GM12878 (cell line): ENCODE data around the gene IP6K3. TPM values are rescaled to one million over a fixed set of nuclear protein-coding genes. Genes with fewer than 3 reads are reported as not detected.

Experiments used
- ATAC-seq: fragments of 200-7000 bp; cut with Tn5 transposase; 3 replicates; pipeline ENCODE4 v1.9.1; 2020; ENCODE audit warnings: mild to moderate bottlenecking, moderate library complexity
- BruUV-seq: library from RNA; stranded (reverse); fragments of 400-500 nt; replicated peaks from 2 replicates; lab custom pipeline; 2021; lab: Mats Ljungman, UMichigan
- CTCF ChIA-PET: fragments of 300-600 bp; sonication (Branson Sonifier 250); formaldehyde crosslinking; extraction: SDS; loops from one replicate; lab custom pipeline; 2021; ENCODE audit warnings: inconsistent platforms; lab: Yijun Ruan, JAX
- POLR2A ChIA-PET: fragments of 350-600 bp; formaldehyde crosslinking; extraction: SDS; loops from one replicate; lab custom pipeline; 2021; ENCODE audit warnings: inconsistent platforms; lab: Charles Lee
- RAD21 ChIA-PET: fragments of 300-600 bp; sonication (Branson Sonifier 250); formaldehyde crosslinking; loops from one replicate; lab custom pipeline; 2023; ENCODE audit warnings: antibody characterized with exemption; ENCODE audit not compliant: unreplicated experiment; lab: Charles Lee
- SMC1A ChIA-PET: fragments of 300-600 bp; sonication (Branson Sonifier 250); formaldehyde crosslinking; loops from one replicate; lab custom pipeline; 2023; ENCODE audit not compliant: unreplicated experiment, uncharacterized antibody; lab: Charles Lee
- DNase-seq: peaks from one replicate; pipeline ENCODE4 v3.0.0-alpha.2; 2011; ENCODE audit warnings: low read depth, low spot score
- FAIRE-seq: peaks from 3 replicates; lab custom pipeline; 2011; peaks lifted over from hg19 to GRCh38; lab: Jason Lieb, UNC
- H2AFZ ChIP-seq: 2 replicates; pipeline ENCODE4 v1.6.0; 2011; ENCODE audit warnings: low read depth, low read length, control low read depth; ENCODE audit not compliant: control insufficient read depth
- H3K27ac ChIP-seq: 2 replicates; pipeline ENCODE4 v1.5.1; 2011; ENCODE audit warnings: control low read depth; ENCODE audit not compliant: control insufficient read depth, insufficient read depth
- H3K27me3 ChIP-seq, 2 experiments: replicated peaks in 1 of 2; 2 replicates each; pipeline versions ENCODE4 v1.6.0 to v1.6.1; 2011; ENCODE audit warnings: low read length in 1 of 2; ENCODE audit not compliant: control insufficient read depth in 2 of 2, insufficient read depth in 2 of 2
- H3K36me3 ChIP-seq, 2 experiments: 2 replicates each; pipeline ENCODE4 v1.5.1; 2011; ENCODE audit warnings: low read length in 1 of 2; ENCODE audit not compliant: control insufficient read depth in 2 of 2, insufficient read depth in 2 of 2
- H3K4me1 ChIP-seq: 2 replicates; pipeline ENCODE4 v1.6.1; 2011; ENCODE audit warnings: mild to moderate bottlenecking, low read length, moderate library complexity, mixed read lengths; ENCODE audit not compliant: control insufficient read depth, insufficient read depth
- H3K4me2 ChIP-seq: 2 replicates; pipeline ENCODE4 v1.6.0; 2011; ENCODE audit warnings: control low read depth; ENCODE audit not compliant: control insufficient read depth, insufficient read depth
- H3K4me3 ChIP-seq: fragments of 200-600 bp; sonication (generic); 2 replicates; pipeline ENCODE4 v1.5.1; 2016
- H3K79me2 ChIP-seq: 2 replicates; pipeline ENCODE4 v1.6.0; 2011; ENCODE audit warnings: low read length; ENCODE audit not compliant: control insufficient read depth, insufficient read depth
- H3K9ac ChIP-seq: 2 replicates; pipeline ENCODE4 v1.8.0; 2011; ENCODE audit warnings: low read length, control low read depth, mixed read lengths; ENCODE audit not compliant: control insufficient read depth, insufficient read depth
- H3K9me3 ChIP-seq: replicated peaks from 3 replicates; pipeline ENCODE4 v1.5.1; 2011; ENCODE audit warnings: mild to moderate bottlenecking, low read length; ENCODE audit not compliant: control insufficient read depth, insufficient read depth
- H4K20me1 ChIP-seq: 2 replicates; pipeline ENCODE4 v1.6.0; 2011; ENCODE audit not compliant: control insufficient read depth, insufficient read depth
- MEF2B ChIP-seq: fragments of 450-650 bp; IDR thresholded peaks from 2 replicates; pipeline ENCODE4 v1.6.1; 2018; ENCODE audit warnings: mild to moderate bottlenecking, moderate library complexity; ENCODE audit not compliant: partially characterized antibody, poor library complexity, severe bottlenecking
- NBN ChIP-seq: fragments of 450-650 bp; IDR thresholded peaks from 2 replicates; pipeline ENCODE4 v1.6.1; 2016
- WGBS: methylation state at CpG from one replicate; pipeline ENCODE4 v1.1.6; 2016; ENCODE audit warnings: low lambda C conversion rate; ENCODE audit not compliant: insufficient replicate concordance, insufficient coverage; ENCODE audit errors: missing lambda C conversion rate; 5-methylcytosine and 5-hydroxymethylcytosine counted together
- in situ Hi-C: fragments of 300-500 bp; cut with MboI; formaldehyde crosslinking; loops from 9 replicates; pipeline ENCODE4 v1.14.3; 2018; ENCODE audit warnings: mixed read lengths
- intact Hi-C: fragments of 100-400 bp; cut with micrococcal nuclease; formaldehyde crosslinking; loops from one replicate; pipeline ENCODE4 v1.14.2; 2022; ENCODE audit not compliant: unreplicated experiment
- polyA plus RNA-seq, 11 experiments: library from polyadenylated mRNA; depleted of rRNA in 4 of 11; unstranded in 6 of 11; stranded (reverse) in 5 of 11; fragments of >200 nt; fragmentation: Nextera tagmentation in 4 of 11; fragmentation: Illumina TruSeq in 1 of 11; extraction: Ambion mirVana in 4 of 11; extraction: Trizol in 1 of 11; gene quantifications; 1 replicate in 1 of 11; 2 replicates in 10 of 11; pipeline versions ENCODE4 v1.2.1 to v1.2.3, GENCODE V29; 2011 to 2016; ENCODE audit warnings: inconsistent platforms in 2 of 11, missing spikeins in 2 of 11, low read depth in 1 of 11
- total RNA-seq, 4 experiments: library from RNA; depleted of rRNA in 3 of 4; stranded (reverse); fragments of >200 nt in 3 of 4; fragmentation: Illumina TruSeq in 1 of 4; extraction: Trizol in 1 of 4; gene quantifications; 2 replicates each; pipeline versions ENCODE4 v1.2.1 to v1.2.3, GENCODE V29; 2013 to 2021
- TF ChIP-seq, protein P1 (sequence below): IDR thresholded peaks from 2 replicates; pipeline ENCODE4 v1.6.1; 2011; ENCODE audit warnings: low read depth, mild to moderate bottlenecking, low read length, moderate library complexity, borderline replicate concordance; ENCODE audit errors: extremely low read depth

The IP6K3 gene
- total and polyA plus RNA-seq, 10 of the 15 experiments (the other 5 are each of a cell fraction or from before 2014, with no cell fraction given), result 0.02 to 0.15 (median 0.09) TPM; not detected in 7

DNA sequence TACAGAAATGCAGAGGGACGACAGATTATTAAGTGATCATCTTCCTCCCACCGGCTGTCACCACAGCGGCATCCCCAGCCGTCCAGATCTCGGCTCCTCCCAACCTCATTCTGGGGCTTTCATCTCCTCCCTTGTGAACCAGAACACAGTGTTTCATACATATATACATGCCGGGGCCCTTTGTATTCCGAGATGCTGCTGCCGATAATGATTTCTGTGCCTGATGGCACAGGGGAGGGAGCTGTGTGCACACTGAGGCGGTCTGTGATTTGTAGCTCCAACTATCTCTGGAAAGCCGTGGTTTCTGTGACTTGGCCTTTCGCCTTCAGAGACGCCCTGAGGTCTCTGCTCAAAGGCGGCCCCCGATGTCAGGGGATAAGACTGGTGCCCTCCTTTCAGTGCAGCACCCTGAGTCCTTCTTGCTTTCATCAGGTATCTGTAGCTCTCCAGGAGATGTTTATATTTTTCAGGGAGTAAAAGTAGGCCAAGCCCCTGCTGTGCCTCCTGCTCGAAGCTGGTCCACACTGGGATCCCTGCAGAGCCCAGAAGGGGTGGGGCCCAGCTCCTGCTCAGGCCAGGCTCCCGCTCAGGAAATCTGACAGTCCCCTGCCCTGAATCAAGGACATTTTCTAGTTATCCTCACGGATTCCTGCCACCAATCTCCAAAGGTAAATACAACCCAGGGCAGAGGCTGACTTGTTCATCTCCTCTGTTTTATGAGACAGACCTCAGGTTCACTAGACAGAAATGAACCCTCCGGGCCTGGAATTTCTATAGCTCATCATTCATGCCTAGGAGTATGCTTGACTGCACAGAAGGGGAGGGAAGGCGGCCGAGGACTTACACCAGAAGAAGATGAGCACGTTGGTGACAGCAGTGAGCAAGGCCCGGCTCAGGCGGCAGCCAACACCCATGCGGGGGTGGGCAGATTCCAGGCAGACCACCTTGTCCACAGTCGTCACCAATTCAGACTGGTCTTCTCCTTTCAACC, 31.0 kb upstream of the IP6K3 start (continued):
- TF ChIP-seq, protein P1, sequence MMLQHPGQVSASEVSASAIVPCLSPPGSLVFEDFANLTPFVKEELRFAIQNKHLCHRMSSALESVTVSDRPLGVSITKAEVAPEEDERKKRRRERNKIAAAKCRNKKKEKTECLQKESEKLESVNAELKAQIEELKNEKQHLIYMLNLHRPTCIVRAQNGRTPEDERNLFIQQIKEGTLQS, result no peak
- no peak for TF ChIP-seq NBN

DNA sequence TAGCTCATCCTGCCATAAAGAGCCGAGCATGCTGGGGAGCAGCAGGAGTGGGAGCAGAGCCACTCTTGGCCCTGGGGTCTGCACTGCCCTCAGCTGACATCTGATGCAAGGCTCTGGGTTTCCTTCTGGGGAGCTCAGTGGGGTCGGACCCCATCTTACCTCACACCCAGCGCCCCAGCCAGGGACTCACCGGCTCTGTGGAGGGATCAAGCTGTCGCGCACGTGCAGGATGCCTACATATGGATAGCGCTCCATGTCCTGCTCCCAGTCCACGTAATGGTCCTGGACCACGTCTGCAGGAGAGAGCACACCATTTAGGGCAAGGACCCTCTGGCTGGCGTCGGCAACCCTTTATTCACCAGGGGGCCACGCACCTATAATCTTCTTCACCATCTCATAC, 30.1 kb upstream of the IP6K3 start:
- H3K79me2 ChIP-seq, result no peaks in the 10 kb centered on the region
- FAIRE-seq (no peak), DNase-seq (no peak), ATAC-seq (no peak)
- ChIA-PET SMC1A (no interaction called here), RAD21 (no interaction called here), CTCF (no interaction called here), POLR2A (no interaction called here)
- no peak overlapping the region for H3K9ac ChIP-seq
- peaks cover 11 to 33% of the 10 kb centered on the region in 2 experiments for H3K36me3 ChIP-seq
- no peaks in the 10 kb centered on the region for H3K4me1 ChIP-seq
- TF ChIP-seq MEF2B, result no peak
- intact Hi-C loops (no loop called here), in situ Hi-C loops (no loop called here)
- H2AFZ ChIP-seq, result no peak overlapping the region
- H3K27me3 ChIP-seq, result no peaks in the 10 kb centered on the region
- H3K9me3 ChIP-seq, result no peaks in the 10 kb centered on the region
- no peak overlapping the region for H3K4me3 ChIP-seq
- no peak overlapping the region for H3K4me2 ChIP-seq
- H4K20me1 ChIP-seq, result no peaks in the 10 kb centered on the region
- 84% methylated on average over 13 of the region's 13 CpGs for WGBS
- no peak overlapping the region for H3K27ac ChIP-seq
- no TSS peak for BruUV-seq
